Stimulated activated naive CD8-positive, alpha-beta T cell treated with anti-CD3 and anti-CD28 coated beads, Interleukin-15, Interleukin-2, amounts not matched to agents 100 U/mL and 50 U/mL, for 24 hours (primary cell): ENCODE results near the gene PSMF1.

Experiments
- ATAC-seq: fragments of 150-1000 bp; cut with Tn5 transposase; one replicate; pipeline ENCODE4 v1.10.0; 2021
- DNase-seq: peaks from one replicate; pipeline ENCODE4 v3.0.0; 2021

The PSMF1 gene

DNA sequence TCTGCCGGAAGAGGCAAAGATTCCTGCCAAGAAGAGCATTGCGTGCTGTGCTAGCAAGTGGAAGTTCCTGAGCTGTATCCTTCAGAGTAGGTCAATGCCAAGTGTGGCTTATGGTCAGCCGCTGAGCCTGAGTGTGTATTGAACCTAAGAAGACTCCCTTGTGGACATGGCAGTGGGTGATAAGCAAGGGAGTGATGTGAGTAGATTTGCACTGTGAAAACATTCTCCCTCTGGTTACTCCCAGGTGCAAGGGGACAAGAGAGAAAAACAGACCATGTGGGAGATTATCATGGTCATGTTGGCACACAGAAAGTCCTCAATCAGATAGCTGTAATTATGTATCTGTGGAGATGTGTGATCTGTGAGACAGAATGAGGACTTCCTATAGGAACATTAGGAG lies 72.4 kb downstream of the PSMF1 start:
- DNase-seq (no peak), ATAC-seq (no peak)

DNA sequence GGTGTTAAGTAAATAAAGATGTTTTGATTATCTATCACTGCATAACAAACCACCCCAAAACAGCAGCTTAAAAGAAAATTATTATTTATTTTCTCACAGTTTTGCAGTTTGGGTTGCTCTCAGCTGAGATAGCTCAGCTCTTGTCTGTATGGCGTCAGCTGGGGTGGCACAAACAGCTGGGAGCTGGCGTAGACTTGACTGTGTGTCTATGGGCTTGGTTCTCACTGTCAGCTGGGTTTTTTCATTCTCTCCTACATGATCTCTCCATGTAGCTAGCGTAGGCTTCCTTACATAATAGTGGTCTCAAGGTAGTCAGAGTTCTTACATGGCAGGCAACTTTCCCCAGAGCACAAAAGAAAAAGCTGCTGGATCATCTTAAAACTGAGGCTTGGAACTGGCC lies 72.9 kb downstream of the PSMF1 start:
- DNase-seq (no peak), ATAC-seq (no peak)

DNA sequence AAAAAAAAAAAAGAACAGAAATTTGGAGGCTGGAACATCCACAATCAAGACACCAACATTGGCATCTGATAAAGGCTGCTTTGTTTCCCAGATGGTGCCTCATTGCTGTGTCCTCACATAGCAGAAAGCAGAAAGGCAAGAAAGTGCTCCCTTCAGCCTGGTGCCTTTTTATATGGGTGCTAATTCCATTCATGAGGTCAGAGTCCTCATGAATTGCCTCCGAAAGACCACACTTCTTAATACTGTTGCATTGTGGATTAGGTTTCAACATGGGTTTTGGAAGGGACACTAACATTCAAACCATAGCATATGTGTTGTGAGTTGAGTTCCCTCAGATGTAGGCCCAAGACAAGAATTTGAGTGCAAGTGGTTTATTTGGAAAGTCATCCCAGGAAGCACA lies 76.8 kb downstream of the PSMF1 start:
- no peak for ATAC-seq

DNA sequence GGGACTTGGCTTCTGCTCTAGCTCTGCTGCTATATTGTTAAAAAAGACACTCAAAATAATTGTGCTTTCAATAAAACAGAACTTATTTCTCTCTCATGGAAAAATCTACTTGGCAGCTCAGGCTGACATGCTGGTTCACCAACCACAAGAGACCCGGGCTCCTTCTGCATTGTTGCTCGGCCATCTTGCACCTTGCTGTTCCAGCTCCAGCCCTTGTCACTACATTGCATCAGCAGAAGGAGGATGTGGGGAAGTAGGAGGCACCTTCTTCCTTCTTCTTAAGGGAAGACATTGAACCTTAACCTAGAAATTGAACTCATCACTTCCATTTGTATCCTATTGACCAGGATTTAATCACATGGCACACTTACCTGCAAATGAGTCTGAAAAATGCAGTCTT lies 78.2 kb downstream of the PSMF1 start:
- no peak for ATAC-seq
- no peak for DNase-seq

More for the DNA sequence above, 76.8 kb downstream of the PSMF1 start:
- no peak for DNase-seq

DNA sequence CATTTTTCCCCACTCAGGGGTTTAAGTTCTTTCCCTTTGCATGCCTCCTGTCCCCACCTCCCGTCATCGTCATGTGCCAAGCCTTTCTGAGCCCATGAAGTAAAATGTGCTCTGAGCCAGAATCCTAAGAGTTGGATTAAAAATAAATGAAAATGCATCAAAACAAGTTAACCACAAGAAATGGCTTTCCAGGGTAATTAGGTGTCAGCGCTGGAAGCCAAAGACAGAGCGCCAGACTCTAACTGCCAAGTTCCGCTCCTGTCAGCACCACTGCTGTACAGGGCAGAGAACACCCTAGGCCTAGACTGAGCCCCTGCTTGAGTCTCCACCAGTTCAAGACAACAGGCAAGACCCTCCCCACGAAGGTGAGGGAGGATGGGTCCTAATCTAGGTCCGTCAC lies 79.4 kb downstream of the PSMF1 start:
- ATAC-seq: no peak
- no peak for DNase-seq

DNA sequence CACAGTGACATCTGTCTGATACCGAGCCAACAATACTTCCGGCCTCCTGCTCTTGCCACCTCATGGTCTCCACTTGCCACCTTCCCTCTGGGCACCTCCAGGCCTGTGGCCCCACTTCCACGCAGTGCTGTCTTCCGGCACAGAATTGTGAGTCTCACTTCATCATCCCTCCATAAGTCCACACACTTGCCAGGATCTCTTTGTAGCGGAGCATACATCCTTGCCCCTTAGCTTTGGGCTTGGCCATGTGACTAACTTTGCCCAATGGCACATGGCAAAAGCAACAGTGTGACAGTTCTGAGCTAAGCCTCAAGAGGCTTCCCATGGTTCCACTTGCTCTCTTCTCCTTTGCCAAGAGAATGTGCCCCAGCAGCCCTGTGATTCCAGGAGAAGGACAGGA lies 80.3 kb downstream of the PSMF1 start:
- no peak for ATAC-seq
- no peak for DNase-seq

DNA sequence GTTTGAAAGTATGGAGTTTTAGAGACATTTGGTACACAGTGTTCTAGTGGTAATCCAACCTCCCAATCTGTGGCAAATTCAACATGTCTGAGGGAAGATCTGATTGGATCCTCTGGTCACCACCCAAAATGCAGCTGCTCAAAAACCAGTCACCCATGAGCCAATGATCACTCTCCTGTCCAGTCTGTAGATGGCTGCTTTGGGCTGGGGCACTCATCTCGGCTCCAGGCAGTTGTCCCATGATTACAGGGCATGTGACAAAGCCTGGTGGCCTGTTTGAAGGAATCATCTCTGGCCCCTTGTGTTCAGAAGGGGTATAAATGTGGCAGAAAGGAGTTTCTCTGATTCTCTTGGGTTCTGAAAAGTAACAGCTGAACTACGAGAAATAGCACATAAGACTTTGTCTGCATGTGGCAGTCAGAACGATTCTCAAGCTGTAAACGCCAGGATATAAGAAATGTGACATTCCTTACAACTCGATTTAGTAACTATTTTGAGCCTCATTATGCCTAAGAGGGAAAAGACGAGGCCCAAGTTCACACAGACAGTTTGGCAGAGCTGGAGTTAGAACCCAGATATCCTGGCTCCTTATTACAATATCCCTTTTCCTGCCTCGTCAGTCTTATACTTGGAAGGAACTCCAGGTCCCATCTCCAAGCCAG lies 80.9 kb downstream of the PSMF1 start:
- no peak for DNase-seq
- ATAC-seq: no peak

DNA sequence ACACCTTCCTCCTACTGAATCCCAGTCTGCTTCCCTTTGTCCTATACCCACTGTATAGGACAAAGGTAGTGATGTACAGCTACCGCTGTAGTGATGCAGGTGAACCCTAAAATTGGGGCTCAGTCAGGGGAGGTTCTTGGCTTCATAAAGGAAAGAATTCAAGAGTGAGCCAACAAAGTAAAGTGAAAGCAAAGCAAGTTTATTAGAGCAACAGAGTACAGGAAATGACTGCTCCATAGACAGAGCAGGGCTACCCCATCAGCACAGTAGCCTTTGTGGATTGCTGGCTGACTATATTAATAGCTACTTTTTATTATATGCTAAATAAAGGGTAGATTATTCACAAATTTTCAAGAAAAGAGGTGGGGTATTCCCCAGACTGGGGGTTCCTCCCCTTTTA lies 81.6 kb downstream of the PSMF1 start:
- ATAC-seq: no peak
- no peak for DNase-seq

DNA sequence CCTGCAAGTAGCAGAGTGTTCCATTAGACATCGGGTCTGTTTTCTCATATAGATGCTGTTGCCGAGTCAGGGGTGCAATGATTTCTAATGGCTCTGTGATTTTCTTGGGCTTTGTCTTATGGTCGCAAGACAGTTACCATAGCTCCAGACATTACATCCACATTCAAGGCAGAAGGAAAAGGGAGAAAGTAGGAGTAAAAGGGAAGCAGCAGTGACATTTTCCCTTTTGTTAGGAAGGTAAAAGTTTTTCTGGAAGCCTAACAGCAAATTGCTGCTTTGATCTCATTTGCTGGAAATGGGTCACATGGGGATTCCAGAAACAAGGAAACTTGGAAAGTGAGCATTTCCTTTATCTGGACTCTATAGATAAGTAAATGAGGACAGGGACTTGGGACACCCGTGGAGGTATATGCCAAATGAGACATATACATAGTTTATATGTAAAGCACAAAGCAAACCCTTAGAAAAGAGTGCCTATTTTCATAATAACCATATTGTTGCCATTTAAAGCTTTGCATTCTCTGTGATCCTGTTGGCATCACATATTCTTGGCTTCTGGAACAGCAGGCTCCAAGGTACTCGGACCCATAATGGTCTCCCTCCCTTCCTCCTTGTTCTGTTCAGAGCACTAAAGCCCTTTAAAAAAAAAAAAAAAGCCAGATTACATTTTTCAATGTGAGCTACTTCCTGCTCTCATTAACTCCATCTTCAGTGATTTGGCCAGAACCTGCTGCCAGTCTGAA lies 84.5 kb downstream of the PSMF1 start, which contains the start of gene C20orf202:
TSS of gene C20orf202 (plus strand) at position 693 of the 743 bp plus-strand sequence. CDS start 132 bp downstream, outside the sequence.
- DNase-seq (no peak), ATAC-seq (no peak)

DNA sequence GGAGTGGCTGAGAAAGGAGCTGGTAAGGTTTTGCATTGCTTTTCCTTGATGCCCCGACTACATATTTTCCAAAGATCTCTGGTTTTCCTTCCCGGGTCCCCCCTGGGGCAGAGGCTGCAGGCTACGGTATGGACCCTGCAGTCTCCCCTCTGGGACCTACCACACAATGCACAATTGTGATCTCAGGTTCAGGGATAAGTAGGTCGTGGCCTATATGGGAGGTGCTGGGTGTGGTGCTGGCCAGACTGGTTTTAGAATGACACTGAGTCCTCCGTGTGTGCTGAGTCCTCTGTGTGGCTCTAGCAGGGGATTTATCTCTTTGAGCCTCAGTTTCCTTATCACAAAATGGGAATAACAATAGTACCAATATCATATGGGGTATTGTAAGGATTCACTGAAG lies 85.2 kb downstream of the PSMF1 start:
- DNase-seq: no peak
- ATAC-seq: no peak

DNA sequence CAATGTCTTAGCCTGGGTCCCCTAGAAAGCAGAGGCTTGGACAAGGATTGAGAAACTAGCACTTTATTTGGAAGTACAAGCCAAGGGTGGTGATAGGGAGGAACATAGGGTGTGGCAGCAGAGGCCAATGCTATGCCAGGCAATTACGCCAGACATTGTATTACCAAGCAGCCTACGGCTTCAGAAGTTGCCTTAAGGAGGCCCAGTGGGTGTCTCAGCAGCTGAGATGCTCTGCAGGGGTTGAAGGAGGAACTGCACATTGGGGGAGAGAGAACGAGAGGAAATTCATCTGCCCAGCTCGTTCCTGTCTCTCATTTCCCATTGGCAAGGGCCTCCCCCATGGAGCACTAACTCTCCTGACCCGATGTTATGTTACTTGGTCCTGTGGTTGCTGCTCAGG lies 85.7 kb downstream of the PSMF1 start:
- ATAC-seq: no peak
- no peak for DNase-seq

DNA sequence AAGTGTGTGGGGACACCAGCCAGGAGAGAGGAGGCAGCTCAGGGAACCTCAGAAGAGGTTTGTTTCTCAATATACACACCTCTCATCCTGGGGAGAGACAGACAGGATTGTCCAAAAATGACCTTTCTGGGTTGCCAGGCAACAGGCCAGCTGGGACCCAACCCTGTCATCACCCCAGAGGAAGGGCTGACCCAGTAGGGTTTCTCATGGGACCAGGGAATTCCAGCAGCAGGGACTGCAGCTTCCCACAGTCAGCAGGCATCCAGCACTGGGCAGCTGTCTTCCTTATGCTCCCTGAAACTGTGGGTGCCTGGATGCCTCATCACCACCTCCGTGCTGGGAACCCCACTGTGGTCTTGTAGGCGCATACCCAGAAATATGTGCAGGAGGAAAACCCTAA lies 86.2 kb downstream of the PSMF1 start:
- ATAC-seq (no peak), DNase-seq (no peak)

DNA sequence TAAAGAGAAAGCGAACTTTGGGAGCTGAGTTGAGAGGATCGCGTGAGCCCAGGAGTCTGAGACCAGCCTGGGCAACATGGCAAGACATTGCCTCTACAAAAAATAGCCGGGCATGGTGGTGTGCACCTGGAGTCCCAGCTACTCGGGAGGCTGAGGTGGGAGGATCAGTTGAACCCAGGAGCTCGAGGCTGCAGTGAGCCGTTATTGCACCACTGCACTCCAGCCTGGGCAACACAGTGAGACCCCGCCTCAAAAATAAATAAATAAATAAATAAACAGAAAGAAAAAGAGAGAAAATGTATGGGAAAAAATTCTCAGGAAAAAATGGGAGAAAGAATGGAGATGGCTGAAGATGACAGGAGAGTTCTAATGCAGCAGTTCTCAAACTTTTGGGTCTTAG lies 87.4 kb downstream of the PSMF1 start:
- ATAC-seq: no peak

DNA sequence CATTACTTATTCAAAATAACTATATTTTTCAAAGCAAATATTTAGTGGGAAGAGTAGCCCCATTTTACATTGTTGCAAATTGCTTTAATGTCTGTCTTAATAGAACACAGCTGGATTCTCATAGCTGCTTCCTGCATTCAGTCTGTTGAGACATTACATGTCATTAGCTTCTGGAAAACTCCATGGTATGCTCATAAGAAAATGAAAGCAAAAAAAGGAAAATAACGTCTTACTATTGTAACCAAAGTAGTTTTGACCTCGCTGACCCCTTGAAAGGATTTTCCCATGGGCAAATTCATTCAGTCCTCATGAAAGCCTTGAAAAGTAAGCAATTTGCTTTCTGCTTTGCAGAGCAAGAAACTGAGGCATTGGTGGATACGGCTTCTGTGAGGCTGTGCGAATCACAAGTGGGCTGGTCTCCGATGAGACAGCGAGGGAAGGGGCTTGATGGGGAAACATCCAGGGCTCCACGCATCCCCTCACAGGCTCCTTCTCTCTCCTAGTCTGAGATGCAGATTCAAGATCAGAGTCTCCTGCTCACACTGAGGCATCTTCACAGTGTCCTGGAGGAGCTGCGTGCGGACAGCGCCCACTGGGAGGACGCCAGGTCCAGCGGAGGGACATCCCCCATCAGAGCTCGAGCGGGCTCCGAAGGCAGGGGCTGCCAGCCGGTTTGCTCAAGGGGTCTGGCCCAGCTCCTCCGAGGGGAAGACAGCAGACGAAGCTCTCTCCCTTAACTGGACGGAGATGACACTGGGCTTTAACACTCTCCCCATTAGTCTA lies 88.2 kb downstream of the PSMF1 start:
- no peak for DNase-seq
- ATAC-seq: no peak

More for the DNA sequence above, 87.4 kb downstream of the PSMF1 start:
- DNase-seq: no peak

DNA sequence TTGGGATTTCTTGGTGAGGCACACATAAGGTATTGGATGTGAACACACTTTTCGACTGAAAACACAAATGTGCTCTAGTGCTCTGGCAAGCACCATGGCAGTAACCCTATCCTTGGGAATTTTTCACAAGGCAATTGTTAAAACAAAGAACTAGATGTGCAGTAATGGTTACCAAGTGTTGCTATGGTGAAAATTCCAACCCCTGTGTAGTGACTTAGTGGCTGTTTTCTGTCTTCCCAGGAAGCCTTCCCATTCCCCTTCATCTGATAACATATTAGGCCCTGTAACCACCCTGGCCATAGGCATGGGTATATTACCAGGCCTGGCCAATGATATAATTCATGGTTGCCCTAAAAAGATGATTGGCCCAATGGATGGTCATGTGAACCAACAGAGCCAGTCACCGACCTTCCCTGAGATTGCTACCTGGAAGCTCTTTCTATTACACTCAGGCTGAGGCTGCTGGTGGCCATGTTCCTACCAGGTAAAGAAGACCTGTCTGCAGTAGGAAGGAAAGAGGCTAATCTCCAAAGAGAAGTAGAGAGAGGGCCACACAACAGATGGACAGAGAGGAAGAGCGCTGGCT lies 89.0 kb downstream of the PSMF1 start:
- ATAC-seq (no peak), DNase-seq (no peak)

DNA sequence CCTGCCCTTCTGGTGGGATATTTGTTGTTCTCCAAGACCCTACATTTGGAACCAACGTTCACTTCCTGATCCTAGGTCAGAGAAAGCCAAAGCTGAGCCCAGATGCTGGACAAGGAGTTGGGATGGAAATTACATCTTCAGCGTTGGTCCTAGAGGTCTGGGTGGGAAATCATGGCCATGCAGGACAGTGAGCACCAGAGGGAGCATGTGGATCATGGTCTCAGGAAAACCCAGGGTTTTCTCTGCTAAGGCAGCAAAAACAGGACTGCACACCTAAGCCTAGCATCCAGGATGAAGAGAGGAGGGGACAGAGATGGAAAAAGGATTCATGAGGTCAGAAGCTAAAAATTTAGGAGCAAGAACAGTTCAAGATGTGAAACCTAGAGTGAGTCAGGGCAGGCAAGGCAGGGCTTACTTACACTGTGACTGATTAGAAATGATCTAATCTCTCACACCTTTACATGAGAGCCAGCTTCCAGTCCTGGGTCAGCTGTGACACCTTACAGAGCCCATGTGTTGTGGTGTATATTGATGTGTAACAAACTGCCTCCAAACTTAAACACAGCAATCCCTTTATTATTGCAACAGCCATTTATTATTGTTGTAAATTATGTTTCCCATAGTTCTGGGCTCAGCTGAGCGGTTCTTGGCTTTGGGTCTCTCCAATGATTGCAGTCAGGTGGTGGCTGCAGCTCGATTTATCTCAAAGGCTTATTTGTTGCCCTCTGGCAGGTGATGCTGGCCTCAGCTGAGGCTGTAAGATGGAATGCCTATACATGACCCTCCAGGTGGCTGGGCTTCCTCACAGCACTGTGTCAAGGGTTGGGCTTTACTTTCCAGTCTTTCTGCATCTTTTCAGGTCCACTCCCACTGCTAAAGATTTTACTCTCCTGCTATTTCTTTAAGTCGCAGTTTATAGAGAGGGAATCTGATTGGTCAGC lies 91.3 kb downstream of the PSMF1 start:
- ATAC-seq (no peak), DNase-seq (no peak)

DNA sequence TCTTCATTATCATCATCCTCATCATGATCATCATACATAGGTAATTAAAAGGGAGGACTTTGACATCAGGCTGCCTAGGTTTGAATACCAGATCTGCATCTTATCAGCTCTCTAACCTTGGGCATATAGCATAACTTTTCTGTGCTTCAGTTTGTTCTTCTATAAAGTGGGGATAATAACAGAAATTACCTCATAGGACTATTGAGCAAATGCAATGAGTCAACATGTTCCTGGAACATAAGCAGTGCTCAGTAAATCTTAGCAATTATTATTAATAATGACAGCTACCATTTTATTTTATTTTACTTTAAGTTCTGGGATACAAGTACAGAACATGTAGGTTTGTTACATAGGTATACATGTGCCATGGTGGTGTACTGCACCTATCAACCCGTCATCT lies 92.1 kb downstream of the PSMF1 start:
- DNase-seq: no peak
- ATAC-seq: no peak

DNA sequence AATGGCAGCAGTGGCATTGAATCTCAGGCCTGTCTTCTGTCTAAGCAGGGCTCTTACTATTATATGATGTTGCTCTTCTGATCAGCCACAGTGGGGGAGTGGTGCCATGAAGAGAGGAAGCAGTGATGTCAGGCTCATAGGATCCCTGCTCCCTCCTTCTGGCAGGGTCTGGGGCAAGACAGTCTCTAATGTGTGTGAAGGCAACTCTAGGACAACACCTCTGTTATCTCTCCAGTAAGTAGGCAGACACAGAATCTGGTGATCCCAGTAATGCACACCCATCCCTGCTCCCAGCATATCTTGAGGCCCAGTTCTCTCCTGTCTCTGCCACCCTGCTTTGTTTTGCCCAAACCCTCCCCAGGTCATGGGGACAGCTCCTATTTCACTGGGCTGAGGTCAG lies 93.6 kb downstream of the PSMF1 start:
- no peak for DNase-seq
- no peak for ATAC-seq

DNA sequence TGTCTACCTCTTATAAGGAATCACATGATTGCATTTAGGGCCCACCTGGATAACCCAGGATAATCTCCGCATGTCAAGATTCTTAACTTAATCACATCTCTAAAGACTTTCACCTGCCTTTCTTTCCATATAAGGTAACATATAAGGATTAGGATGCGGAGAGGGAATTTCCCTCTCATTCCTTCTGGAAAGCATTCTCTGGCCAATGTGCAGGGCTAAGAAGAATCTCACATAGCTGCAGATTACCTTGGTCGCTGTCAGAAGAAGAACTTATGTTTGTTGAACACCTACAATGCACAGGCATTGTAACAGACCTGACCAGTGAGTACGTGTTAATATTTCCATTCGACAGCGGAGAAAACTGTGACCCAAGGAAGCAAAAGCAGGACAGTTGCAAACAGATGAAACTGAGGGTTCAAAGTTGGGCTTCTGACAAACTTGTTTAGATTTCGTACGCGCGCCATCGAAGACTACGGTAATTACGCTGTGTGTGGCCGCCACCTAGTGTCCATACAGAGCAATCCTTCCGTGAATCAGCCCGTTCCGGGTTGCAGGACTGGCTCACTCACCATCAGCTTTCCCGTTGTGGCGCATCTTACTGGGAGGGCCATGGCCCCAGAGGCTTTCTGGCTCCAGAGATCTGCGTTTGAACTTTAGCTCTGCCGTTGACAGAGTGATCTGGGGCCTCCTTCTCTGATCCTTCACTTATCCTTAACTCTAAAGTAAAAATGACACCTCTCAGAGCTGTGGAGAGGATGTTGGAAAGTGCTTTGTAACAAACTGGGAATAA lies 94.4 kb downstream of the PSMF1 start:
- DNase-seq: peak; percentile 73
- peak; percentile 78 for ATAC-seq

DNA sequence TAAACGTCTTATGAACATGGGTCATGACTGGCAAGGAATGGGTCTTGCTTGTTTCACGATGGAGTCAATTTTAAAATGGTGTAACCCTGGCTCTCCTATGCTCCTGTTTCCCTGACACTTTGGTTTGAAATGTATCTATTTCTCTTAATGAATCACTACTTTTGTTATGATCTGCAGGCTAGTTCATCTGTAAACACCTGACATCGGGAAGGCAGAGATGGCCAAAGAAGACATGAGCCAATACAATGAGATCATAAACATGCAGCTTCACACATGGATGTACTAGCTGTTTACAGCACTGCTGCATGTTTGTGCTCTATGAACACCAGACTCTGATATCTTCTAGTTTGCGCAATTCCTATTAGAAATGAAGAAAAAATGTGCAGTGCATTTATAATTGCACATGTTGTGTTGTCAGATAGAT lies 96.4 kb downstream of the PSMF1 start:
- DNase-seq (no peak), ATAC-seq (no peak)
